Stimulated activated naive CD8-positive, alpha-beta T cell treated with anti-CD3 and anti-CD28 coated beads, Interleukin-15, amount 100 ng/mL, for 72 hours (primary cell): Measurements from ENCODE around the gene SV2B.

Experiments used
- ATAC-seq: fragments of 150-1000 bp; cut with Tn5 transposase; 2 replicates; pipeline ENCODE4 v1.10.0; 2021; ENCODE audit warnings: mild to moderate bottlenecking, moderate library complexity
- DNase-seq, 2 donors: peaks; one replicate each; pipeline ENCODE4 v3.0.0; 2021 to 2022
- H3K27ac Mint-ChIP-seq, 2 donors: one replicate each; pipeline ENCODE4 v1.8.0; 2022; ENCODE audit warnings: mild to moderate bottlenecking in 2 of 2, mixed read lengths in 2 of 2, moderate library complexity in 2 of 2
- H3K27me3 Mint-ChIP-seq: one replicate; pipeline ENCODE4 v1.8.0; 2022; ENCODE audit warnings: mixed read lengths
- H3K4me1 Mint-ChIP-seq: one replicate; pipeline ENCODE4 v1.8.0; 2022; ENCODE audit warnings: mild to moderate bottlenecking, mixed read lengths
- H3K4me3 Mint-ChIP-seq, 2 donors: one replicate each; pipeline ENCODE4 v1.8.0; 2022; ENCODE audit warnings: mild to moderate bottlenecking in 2 of 2, mixed read lengths in 2 of 2, moderate library complexity in 1 of 2
- H3K9me3 Mint-ChIP-seq, 2 donors: one replicate each; pipeline ENCODE4 v1.8.0; 2022; ENCODE audit warnings: mixed read lengths in 2 of 2

SV2B gene

DNA sequence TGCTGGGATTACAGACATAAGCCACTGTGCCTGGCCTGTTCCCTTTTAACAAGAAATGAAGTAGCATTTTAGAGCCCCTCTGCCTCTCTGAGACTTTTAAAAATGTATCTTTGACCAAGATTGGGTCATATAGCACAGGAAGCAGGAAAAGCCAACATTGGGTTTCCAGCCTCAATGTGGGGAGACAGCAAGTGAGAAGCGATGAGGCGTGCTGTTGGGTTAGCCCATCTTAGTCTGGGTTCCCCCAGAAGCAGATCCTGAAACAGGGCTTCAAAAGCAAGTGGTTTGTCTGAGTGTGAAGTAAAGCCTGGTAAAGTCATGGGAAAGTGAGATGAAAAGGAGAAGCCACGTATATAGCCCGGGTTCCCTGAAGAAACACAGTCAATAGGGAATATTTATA, 48.2 kb downstream of the SV2B start:
- H3K4me1 Mint-ChIP-seq: no peaks in the 10 kb centered on the region
- H3K27ac Mint-ChIP-seq: no peak overlapping the region
- no peaks in the 10 kb centered on the region for H3K9me3 Mint-ChIP-seq
- peaks cover 55% of the 10 kb centered on the region for H3K27me3 Mint-ChIP-seq
- DNase-seq: no peak
- no peak overlapping the region for H3K4me3 Mint-ChIP-seq
- ATAC-seq: no peak

DNA sequence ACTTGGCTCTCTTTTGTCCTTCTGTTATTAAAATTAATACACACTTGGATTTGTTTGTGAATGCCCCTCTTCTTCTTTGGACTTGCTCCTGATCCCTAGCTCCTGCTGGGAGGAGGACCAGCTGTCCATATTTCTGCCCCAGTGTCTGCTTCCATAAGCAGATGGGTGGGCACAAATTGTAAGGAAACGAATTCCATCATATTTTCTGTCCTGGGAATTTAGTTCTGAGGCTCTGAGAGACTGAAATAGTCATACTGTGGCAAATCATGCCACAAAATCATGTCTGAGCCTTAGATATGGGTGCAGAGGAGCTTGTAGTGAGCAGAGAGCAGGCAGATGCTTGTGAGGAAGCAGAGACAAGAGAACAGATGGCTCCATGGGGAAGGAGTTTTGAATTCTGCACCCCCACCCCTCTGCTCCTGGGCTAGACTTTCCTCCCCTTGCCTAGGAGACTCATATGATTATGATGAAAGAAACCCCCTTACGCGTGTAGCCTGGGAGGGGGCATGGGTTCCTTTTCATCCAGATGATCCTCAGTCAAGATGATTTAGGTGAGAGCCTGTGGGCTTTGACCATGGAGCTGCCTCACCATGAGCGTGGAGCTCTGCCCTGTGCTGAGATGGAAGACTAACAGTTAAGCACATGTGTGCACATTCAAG, 50.6 kb downstream of the SV2B start:
- DNase-seq: no peak
- Mint-ChIP-seq H3K4me1 (no peaks in the 10 kb centered on the region), H3K27ac (no peak overlapping the region), H3K9me3 (no peaks in the 10 kb centered on the region), H3K4me3 (no peak overlapping the region), H3K27me3 (peaks cover 77% of the 10 kb centered on the region)
- no peak for ATAC-seq

- Mint-ChIP-seq H3K9me3 (no peaks in the 10 kb centered on the region), H3K4me1 (no peaks in the 10 kb centered on the region), H3K27ac (no peak overlapping the region), H3K4me3 (no peak overlapping the region), H3K27me3 (peaks cover 85% of the 10 kb centered on the region)
- no peak for ATAC-seq
- DNase-seq: no peak
These were observed 51.9 kb downstream of the SV2B start for GRCh38 chr15:91151781-91152563.

GRCh38 chr15:91152896-91153581, 53.0 kb downstream of the SV2B start:
- peaks cover 83% of the 10 kb centered on the region for H3K27me3 Mint-ChIP-seq
- ATAC-seq: no peak
- no peak overlapping the region for H3K27ac Mint-ChIP-seq
- H3K9me3 Mint-ChIP-seq: no peaks in the 10 kb centered on the region
- no peak for DNase-seq
- H3K4me1 Mint-ChIP-seq: no peaks in the 10 kb centered on the region
- H3K4me3 Mint-ChIP-seq: no peak overlapping the region

DNA sequence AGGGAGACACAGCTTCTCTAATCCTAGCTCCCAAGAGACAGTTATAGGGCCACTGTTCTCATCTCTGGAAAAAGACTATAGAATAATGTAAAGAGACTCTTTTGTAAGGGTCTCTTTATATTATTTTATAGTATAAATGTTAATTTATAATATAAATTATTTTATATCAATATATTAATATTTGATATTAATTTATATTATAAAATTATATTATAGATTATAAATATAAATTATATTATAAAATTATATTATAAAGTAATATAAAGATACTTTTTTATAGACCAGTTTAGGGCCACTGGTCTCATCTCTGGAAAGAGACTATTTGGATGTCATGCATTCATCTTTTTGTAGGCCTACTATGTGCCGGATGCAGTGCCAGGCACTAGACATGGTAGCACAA, 53.9 kb downstream of the SV2B start:
- Mint-ChIP-seq H3K27me3 (peaks cover 86% of the 10 kb centered on the region), H3K4me1 (no peaks in the 10 kb centered on the region), H3K9me3 (no peaks in the 10 kb centered on the region), H3K4me3 (no peak overlapping the region), H3K27ac (peak overlapping the region in 1 of 2 donors; percentile 5)
- ATAC-seq (no peak), DNase-seq (no peak)

DNA sequence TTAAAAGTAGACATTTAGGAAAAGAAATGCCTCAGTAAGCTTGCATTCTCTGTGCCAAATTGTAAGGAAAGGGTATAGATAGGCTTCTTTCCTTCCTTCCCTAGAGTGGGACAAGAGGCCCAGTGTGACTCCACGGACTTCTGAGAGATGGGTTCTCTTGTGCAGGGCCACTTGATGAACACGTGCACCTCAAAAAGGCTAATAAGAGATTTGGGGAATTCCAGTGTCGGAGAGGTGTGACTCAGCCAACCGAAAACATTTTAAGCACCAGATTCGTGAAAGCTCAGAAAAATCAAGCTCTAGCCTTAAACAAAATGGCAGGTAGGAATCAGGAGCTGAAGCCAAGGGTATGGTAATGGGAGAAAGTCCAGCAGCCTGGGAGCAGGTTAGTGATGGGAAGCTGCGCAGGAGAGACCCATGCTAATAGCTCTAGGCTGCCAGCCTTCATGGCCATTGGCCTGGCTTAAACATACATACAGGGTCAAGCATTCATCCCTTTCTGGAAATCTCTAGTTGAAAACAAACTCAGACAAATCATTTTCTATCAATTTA, 56.2 kb downstream of the SV2B start:
- H3K4me3 Mint-ChIP-seq: no peak overlapping the region
- no peak overlapping the region for H3K27ac Mint-ChIP-seq
- ATAC-seq: no peak
- no peaks in the 10 kb centered on the region for H3K4me1 Mint-ChIP-seq
- no peak for DNase-seq
- peaks cover 74% of the 10 kb centered on the region for H3K27me3 Mint-ChIP-seq
- H3K9me3 Mint-ChIP-seq: no peaks in the 10 kb centered on the region

GRCh38 chr15:91158415-91159394, 58.6 kb downstream of the SV2B start:
- no peak for DNase-seq
- no peak overlapping the region for H3K4me3 Mint-ChIP-seq
- no peak for ATAC-seq
- no peak overlapping the region for H3K27ac Mint-ChIP-seq
- H3K9me3 Mint-ChIP-seq: no peaks in the 10 kb centered on the region
- H3K27me3 Mint-ChIP-seq: peaks cover 60% of the 10 kb centered on the region
- H3K4me1 Mint-ChIP-seq: no peaks in the 10 kb centered on the region

DNA sequence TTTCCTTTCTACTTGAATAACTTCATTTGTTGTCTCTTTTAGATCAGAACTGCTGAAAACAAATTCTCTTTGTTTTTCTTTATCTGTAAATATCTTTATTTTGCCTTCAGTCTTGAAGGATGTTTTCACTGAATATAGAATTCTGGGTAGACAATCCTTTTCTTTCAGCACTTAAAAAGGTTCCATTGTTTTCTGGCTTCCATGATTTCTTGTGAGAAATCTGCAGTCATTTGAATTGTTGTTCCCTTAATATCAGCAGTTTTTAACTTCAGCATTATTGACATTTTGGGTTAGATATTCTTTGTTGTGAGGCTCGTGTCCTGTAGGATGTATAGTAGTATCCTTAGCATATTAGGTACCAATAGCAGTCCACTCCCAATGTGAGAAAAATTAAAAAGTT, 65.8 kb downstream of the SV2B start:
- DNase-seq (no peak), ATAC-seq (no peak)
- Mint-ChIP-seq H3K27ac (no peak overlapping the region), H3K4me3 (no peak overlapping the region), H3K4me1 (no peaks in the 10 kb centered on the region), H3K9me3 (peaks cover 15 to 22% of the 10 kb centered on the region in 2 donors), H3K27me3 (peaks cover 3% of the 10 kb centered on the region)

GRCh38 chr15:91168457-91168856, 68.4 kb downstream of the SV2B start:
- ATAC-seq (no peak), DNase-seq (no peak)
- H3K9me3 Mint-ChIP-seq: peaks cover 15 to 22% of the 10 kb centered on the region in 2 donors
- no peak overlapping the region for H3K4me3 Mint-ChIP-seq
- no peak overlapping the region for H3K27ac Mint-ChIP-seq
- H3K4me1 Mint-ChIP-seq: no peaks in the 10 kb centered on the region
- peaks cover 18% of the 10 kb centered on the region for H3K27me3 Mint-ChIP-seq

- Mint-ChIP-seq H3K4me3 (no peak overlapping the region), H3K27ac (no peak overlapping the region), H3K4me1 (no peaks in the 10 kb centered on the region), H3K27me3 (peaks cover 24% of the 10 kb centered on the region), H3K9me3 (peaks cover 9 to 13% of the 10 kb centered on the region in 2 donors)
- ATAC-seq (no peak), DNase-seq (no peak)
These were observed 71.3 kb downstream of the SV2B start for GRCh38 chr15:91171334-91171733.

- Mint-ChIP-seq H3K9me3 (no peaks in the 10 kb centered on the region), H3K27me3 (peaks cover 40% of the 10 kb centered on the region), H3K4me3 (no peak overlapping the region), H3K4me1 (no peaks in the 10 kb centered on the region), H3K27ac (no peak overlapping the region)
- DNase-seq: no peak
- no peak for ATAC-seq
These were observed 82.0 kb downstream of the SV2B start for GRCh38 chr15:91182101-91182500.

DNA sequence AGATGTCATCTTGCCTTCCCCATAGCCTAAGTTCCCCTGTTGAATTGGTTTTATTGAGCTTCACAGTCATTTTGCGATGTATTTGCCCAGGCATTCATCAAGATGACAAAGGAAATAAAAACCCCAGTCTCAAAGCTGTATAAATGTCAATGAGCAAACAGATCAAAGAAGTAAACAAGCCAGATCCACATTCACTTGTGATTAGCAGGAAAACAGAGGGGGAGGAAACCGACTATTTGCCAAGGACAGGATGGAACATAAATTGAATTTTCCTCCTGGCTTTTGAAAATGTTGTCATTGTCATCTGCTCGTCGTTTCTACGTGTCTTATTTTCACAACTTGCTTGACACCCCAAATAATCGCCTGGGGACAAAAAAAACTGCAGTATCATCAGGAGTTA, 83.5 kb downstream of the SV2B start:
- Mint-ChIP-seq H3K9me3 (no peaks in the 10 kb centered on the region), H3K27me3 (peaks cover 40% of the 10 kb centered on the region), H3K27ac (no peak overlapping the region), H3K4me1 (no peaks in the 10 kb centered on the region), H3K4me3 (no peak overlapping the region)
- no peak for ATAC-seq
- no peak for DNase-seq

GRCh38 chr15:91184441-91184840, 84.4 kb downstream of the SV2B start:
- Mint-ChIP-seq H3K4me1 (no peaks in the 10 kb centered on the region), H3K27ac (no peak overlapping the region), H3K27me3 (peaks cover 48% of the 10 kb centered on the region), H3K4me3 (no peak overlapping the region), H3K9me3 (no peaks in the 10 kb centered on the region)
- ATAC-seq (no peak), DNase-seq (no peak)

- H3K4me1 Mint-ChIP-seq: no peaks in the 10 kb centered on the region
- H3K4me3 Mint-ChIP-seq: no peak overlapping the region
- no peak for DNase-seq
- no peak overlapping the region for H3K27ac Mint-ChIP-seq
- no peaks in the 10 kb centered on the region for H3K9me3 Mint-ChIP-seq
- no peak for ATAC-seq
- H3K27me3 Mint-ChIP-seq: peaks cover 48% of the 10 kb centered on the region
These were observed 87.0 kb downstream of the SV2B start for GRCh38 chr15:91186904-91187656.
